Osteoblast (primary cell): ENCODE measurements around the gene ADORA1. TPM values are rescaled to one million over a fixed set of nuclear protein-coding genes. Genes with fewer than 3 reads are reported as not detected.
A peak's percentile ranks its signal among the peaks of the same experiment; 100 is the strongest.

Source experiments
- DNase-seq: peaks from one replicate; pipeline ENCODE4 v3.0.0; 2011; ENCODE audit warnings: low spot score, mixed read lengths; ENCODE audit not compliant: insufficient read length; ENCODE audit errors: missing footprints
- H2AFZ ChIP-seq: 2 replicates; pipeline ENCODE4 v1.6.0; 2011; ENCODE audit warnings: mild to moderate bottlenecking, low read length
- H3K27ac ChIP-seq: 2 replicates; pipeline ENCODE4 v1.5.1; 2011; ENCODE audit warnings: mild to moderate bottlenecking, low read depth, low read length, moderate library complexity
- H3K27me3 ChIP-seq: 2 replicates; pipeline ENCODE4 v1.6.0; 2012; ENCODE audit warnings: mild to moderate bottlenecking, control low read depth, inconsistent platforms, low read length, moderate library complexity; ENCODE audit not compliant: insufficient read depth
- H3K36me3 ChIP-seq: 2 replicates; pipeline ENCODE4 v1.5.1; 2011; ENCODE audit warnings: mild to moderate bottlenecking, low read length, control low read depth, moderate library complexity; ENCODE audit not compliant: insufficient read depth
- H3K4me1 ChIP-seq: 2 replicates; pipeline ENCODE4 v1.5.1; 2011; ENCODE audit warnings: mild to moderate bottlenecking, low read length, control low read depth, moderate library complexity; ENCODE audit not compliant: insufficient read depth
- H3K4me2 ChIP-seq: 2 replicates; pipeline ENCODE4 v1.6.0; 2011; ENCODE audit warnings: mild to moderate bottlenecking, low read length; ENCODE audit not compliant: insufficient read depth
- H3K4me3 ChIP-seq: fragments of 200-600 bp; sonication (generic); 3 replicates; pipeline ENCODE4 v1.5.1; 2012; ENCODE audit warnings: mild to moderate bottlenecking, low read length, inconsistent platforms; ENCODE audit not compliant: insufficient read depth
- H3K79me2 ChIP-seq: 2 replicates; pipeline ENCODE4 v1.6.0; 2012; ENCODE audit warnings: mild to moderate bottlenecking, low read length, control low read depth, inconsistent platforms; ENCODE audit not compliant: insufficient read depth
- H3K9me3 ChIP-seq: 2 replicates; pipeline ENCODE4 v1.5.1; 2011; ENCODE audit warnings: low read depth, low read length, control low read depth
- H4K20me1 ChIP-seq: 2 replicates; pipeline ENCODE4 v1.6.0; 2012; ENCODE audit warnings: mild to moderate bottlenecking, low read length, control low read depth; ENCODE audit not compliant: insufficient read depth
- CTCF ChIP-seq: IDR thresholded peaks from 2 replicates; pipeline ENCODE4 v1.5.1; 2011; ENCODE audit warnings: mild to moderate bottlenecking, low read depth, low read length, moderate library complexity; ENCODE audit errors: extremely low read depth
- total RNA-seq: library from RNA; depleted of rRNA; stranded (reverse); fragments of >200 nt; gene quantifications from 2 replicates; pipeline ENCODE4 v1.2.3, GENCODE V29; 2012

Gene ADORA1
- total RNA-seq, 1 donor, result 4.0 TPM

DNA sequence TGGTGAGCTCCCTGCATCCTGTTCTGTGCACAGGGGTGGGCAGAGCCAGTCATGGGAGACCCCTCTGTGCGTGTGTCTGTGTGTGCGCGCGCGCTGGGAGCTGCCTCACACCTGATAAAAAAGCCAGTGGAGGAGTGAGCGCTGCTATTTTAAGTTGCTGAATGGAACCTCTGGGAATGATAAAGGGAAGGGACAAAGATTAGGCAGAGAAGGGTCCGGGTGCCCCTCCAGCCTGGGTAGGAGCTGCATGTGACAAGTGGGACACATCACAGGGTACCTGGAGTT lies 847 bp downstream of the ADORA1 start:
- Histone ChIP-seq H3K9me3 (no peaks in the 10 kb centered on the region), H3K27ac (no peak overlapping the region), H3K4me3 (peak overlapping the region; percentile 69), H4K20me1 (no peaks in the 10 kb centered on the region), H3K79me2 (no peaks in the 10 kb centered on the region), H3K4me1 (peaks cover 11% of the 10 kb centered on the region), H3K27me3 (peaks cover 17% of the 10 kb centered on the region), H3K36me3 (no peaks in the 10 kb centered on the region), H3K4me2 (peak overlapping the region; percentile 90), H2AFZ (peak overlapping the region; percentile 80)
- DNase-seq, result no peak
- no peak for TF ChIP-seq CTCF

- no peak overlapping the region for H3K27ac ChIP-seq
- H4K20me1 ChIP-seq, result no peaks in the 10 kb centered on the region
- no peaks in the 10 kb centered on the region for H3K36me3 ChIP-seq
- no peak for TF ChIP-seq CTCF
- peaks cover 16% of the 10 kb centered on the region for H3K27me3 ChIP-seq
- H2AFZ ChIP-seq, result no peak overlapping the region
- H3K4me2 ChIP-seq, result peak overlapping the region; percentile 90
- peaks cover 11% of the 10 kb centered on the region for H3K4me1 ChIP-seq
- no peaks in the 10 kb centered on the region for H3K79me2 ChIP-seq
- H3K4me3 ChIP-seq, result peak overlapping the region; percentile 69
- peak; percentile 39 for DNase-seq
- no peaks in the 10 kb centered on the region for H3K9me3 ChIP-seq
Observed at GRCh38 chr1:203128716-203129500, 1.4 kb downstream of the ADORA1 start.

- no peaks in the 10 kb centered on the region for H3K9me3 ChIP-seq
- no peak overlapping the region for H3K4me3 ChIP-seq
- TF ChIP-seq CTCF, result no peak
- H2AFZ ChIP-seq, result no peak overlapping the region
- H3K4me1 ChIP-seq, result peaks cover 11% of the 10 kb centered on the region
- no peak overlapping the region for H3K4me2 ChIP-seq
- no peaks in the 10 kb centered on the region for H3K79me2 ChIP-seq
- H3K27me3 ChIP-seq, result peaks cover 9% of the 10 kb centered on the region
- DNase-seq, result peak; percentile 79
- H3K36me3 ChIP-seq, result no peaks in the 10 kb centered on the region
- no peaks in the 10 kb centered on the region for H4K20me1 ChIP-seq
- no peak overlapping the region for H3K27ac ChIP-seq
Observed at GRCh38 chr1:203129501-203130231, 2.1 kb downstream of the ADORA1 start.

DNA sequence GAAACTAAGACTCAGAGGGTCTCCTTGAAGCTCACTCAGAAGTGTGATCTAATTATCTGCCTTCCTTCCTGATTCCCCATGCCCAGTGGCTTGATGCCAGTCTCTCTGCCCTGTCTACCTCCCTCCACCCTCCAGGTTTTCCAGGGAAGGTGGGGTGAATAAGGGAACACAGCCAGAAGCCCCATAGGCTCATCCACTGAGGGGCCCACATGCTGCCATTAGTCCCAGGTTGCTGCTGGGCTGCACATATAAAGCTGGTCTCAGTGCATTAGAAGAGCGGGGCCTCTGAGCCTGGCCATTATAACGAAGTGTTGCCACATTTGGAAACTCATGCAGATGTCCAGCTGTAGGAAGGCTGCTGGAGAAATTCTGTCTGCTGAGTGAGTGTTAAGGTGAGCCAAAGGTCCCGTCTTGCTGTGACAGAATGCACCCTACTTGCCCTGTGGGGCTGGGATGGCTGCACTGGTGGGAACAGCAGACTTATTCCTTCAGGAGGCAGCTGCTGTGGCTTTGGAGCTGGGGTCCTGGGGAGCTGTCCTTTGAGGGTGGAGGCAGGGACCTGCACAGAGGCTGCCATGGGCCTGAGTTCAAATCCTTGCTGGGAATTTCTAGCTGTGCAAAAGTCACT lies 2.9 kb downstream of the ADORA1 start:
- Histone ChIP-seq H4K20me1 (no peaks in the 10 kb centered on the region), H3K27ac (no peak overlapping the region), H3K4me1 (peaks cover 5% of the 10 kb centered on the region), H3K9me3 (no peaks in the 10 kb centered on the region), H3K79me2 (no peaks in the 10 kb centered on the region), H3K36me3 (no peaks in the 10 kb centered on the region), H3K27me3 (peaks cover 8% of the 10 kb centered on the region), H3K4me2 (no peak overlapping the region), H3K4me3 (no peak overlapping the region), H2AFZ (no peak overlapping the region)
- DNase-seq, result peak; percentile 60
- TF ChIP-seq CTCF, result no peak
